Mesothelial cell of epicardium (in vitro differentiated cells): Measurements from ENCODE around the gene TRUB1. TPM values are rescaled to one million over a fixed set of nuclear protein-coding genes. Genes with fewer than 3 reads are reported as not detected.

Experiments used
- DNase-seq, 2 experiments: peaks; one replicate each; pipeline ENCODE4 v3.0.0; 2021; ENCODE audit warnings: low spot score in 2 of 2; ENCODE audit not compliant: unreplicated experiment in 2 of 2
- H3K27ac Mint-ChIP-seq: 2 replicates; pipeline ENCODE4 v1.8.0; 2021; ENCODE audit warnings: mixed read lengths
- H3K27me3 Mint-ChIP-seq: 2 replicates; pipeline ENCODE4 v1.8.0; 2021; ENCODE audit warnings: low read depth, mixed read lengths
- H3K36me3 Mint-ChIP-seq: 2 replicates; pipeline ENCODE4 v1.8.0; 2021; ENCODE audit warnings: mixed read lengths
- H3K4me1 Mint-ChIP-seq: 2 replicates; pipeline ENCODE4 v1.8.0; 2021; ENCODE audit warnings: mixed read lengths
- H3K4me3 Mint-ChIP-seq: 2 replicates; pipeline ENCODE4 v1.8.0; 2021; ENCODE audit warnings: mild to moderate bottlenecking, moderate library complexity, mixed read lengths
- H3K9me3 Mint-ChIP-seq: 2 replicates; pipeline ENCODE4 v1.8.0; 2021; ENCODE audit warnings: mixed read lengths
- CTCF ChIP-seq: fragments of 200-600 bp; sonication (generic); IDR thresholded peaks from one replicate; pipeline ENCODE4 v1.5.0; 2021; ENCODE audit warnings: antibody characterized with exemption; ENCODE audit not compliant: unreplicated experiment
- total RNA-seq: library from RNA; stranded (reverse); gene quantifications from 3 replicates; pipeline ENCODE4 v1.2.1, GENCODE V29; 2021

The TRUB1 gene
- total RNA-seq, 1 donor from 2014 or later = 23.6 TPM

DNA sequence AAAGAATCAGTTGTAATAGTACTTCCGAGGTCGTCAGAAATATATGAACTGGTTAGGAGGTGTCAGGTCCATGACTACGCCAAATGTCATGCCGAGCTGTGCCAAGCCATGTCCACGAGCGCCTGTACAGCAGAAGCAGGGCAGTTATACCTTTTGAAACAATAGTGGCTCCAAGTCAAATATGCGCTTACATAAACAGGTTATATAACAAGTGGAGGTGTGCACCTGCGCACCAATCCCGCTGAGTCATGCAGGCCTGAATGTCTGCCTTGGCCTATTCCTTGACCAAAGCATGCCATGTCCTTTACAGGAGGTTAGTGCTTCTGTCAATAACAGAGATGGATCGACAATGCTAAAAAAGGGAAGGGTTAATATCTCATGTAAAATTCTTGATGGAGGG, 21.3 kb upstream of the TRUB1 start:
- H3K27ac Mint-ChIP-seq = no peak overlapping the region
- no peak for TF ChIP-seq CTCF
- no peak for DNase-seq
- no peaks in the 10 kb centered on the region for H3K36me3 Mint-ChIP-seq
- no peaks in the 10 kb centered on the region for H3K27me3 Mint-ChIP-seq
- no peak overlapping the region for H3K4me3 Mint-ChIP-seq
- H3K9me3 Mint-ChIP-seq = no peaks in the 10 kb centered on the region
- peaks cover 44% of the 10 kb centered on the region for H3K4me1 Mint-ChIP-seq

- H3K4me3 Mint-ChIP-seq = no peak overlapping the region
- H3K36me3 Mint-ChIP-seq = no peaks in the 10 kb centered on the region
- no peaks in the 10 kb centered on the region for H3K9me3 Mint-ChIP-seq
- no peak overlapping the region for H3K27ac Mint-ChIP-seq
- no peaks in the 10 kb centered on the region for H3K27me3 Mint-ChIP-seq
- no peak for DNase-seq
- TF ChIP-seq CTCF = no peak
- H3K4me1 Mint-ChIP-seq = peaks cover 44% of the 10 kb centered on the region
Observed at GRCh38 chr10:114917459-114917858, 20.5 kb upstream of the TRUB1 start.

- H3K27ac Mint-ChIP-seq = no peak overlapping the region
- no peak overlapping the region for H3K4me3 Mint-ChIP-seq
- TF ChIP-seq CTCF = no peak
- H3K9me3 Mint-ChIP-seq = no peaks in the 10 kb centered on the region
- H3K27me3 Mint-ChIP-seq = no peaks in the 10 kb centered on the region
- DNase-seq = no peak
- peaks cover 49% of the 10 kb centered on the region for H3K4me1 Mint-ChIP-seq
- H3K36me3 Mint-ChIP-seq = no peaks in the 10 kb centered on the region
Observed at GRCh38 chr10:114917927-114918672, 19.9 kb upstream of the TRUB1 start.

DNA sequence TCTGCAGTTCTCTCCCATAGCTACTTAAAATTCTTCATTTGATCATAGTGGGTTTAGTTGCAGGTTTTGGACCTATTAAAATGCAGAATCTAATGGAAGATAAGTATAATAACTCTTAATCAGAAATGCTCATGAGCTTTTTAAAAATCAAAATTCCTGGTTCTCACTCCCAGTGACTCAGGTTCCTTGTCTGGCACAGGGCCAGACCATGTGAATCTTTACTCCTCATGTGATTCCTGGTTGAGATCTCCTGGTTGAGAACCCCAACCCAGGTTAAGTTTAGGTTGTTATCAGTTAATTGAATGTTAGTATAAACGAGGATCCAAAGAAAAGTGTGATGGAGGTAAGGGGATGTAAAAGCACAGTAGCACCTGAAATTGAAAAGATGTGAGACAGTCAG, 17.5 kb upstream of the TRUB1 start:
- no peak for DNase-seq
- H3K27ac Mint-ChIP-seq = peak overlapping the region; percentile 72
- peaks cover 41% of the 10 kb centered on the region for H3K4me1 Mint-ChIP-seq
- H3K36me3 Mint-ChIP-seq = peaks cover 1% of the 10 kb centered on the region
- H3K27me3 Mint-ChIP-seq = no peaks in the 10 kb centered on the region
- TF ChIP-seq CTCF = no peak
- no peak overlapping the region for H3K4me3 Mint-ChIP-seq
- H3K9me3 Mint-ChIP-seq = peaks cover 6% of the 10 kb centered on the region

- peaks cover 6% of the 10 kb centered on the region for H3K9me3 Mint-ChIP-seq
- H3K36me3 Mint-ChIP-seq = peaks cover 1% of the 10 kb centered on the region
- peaks cover 43% of the 10 kb centered on the region for H3K4me1 Mint-ChIP-seq
- H3K27ac Mint-ChIP-seq = peak overlapping the region; percentile 66
- H3K27me3 Mint-ChIP-seq = no peaks in the 10 kb centered on the region
- no peak for DNase-seq
- H3K4me3 Mint-ChIP-seq = no peak overlapping the region
- no peak for TF ChIP-seq CTCF
Observed at GRCh38 chr10:114922003-114922402, 16.0 kb upstream of the TRUB1 start.

DNA sequence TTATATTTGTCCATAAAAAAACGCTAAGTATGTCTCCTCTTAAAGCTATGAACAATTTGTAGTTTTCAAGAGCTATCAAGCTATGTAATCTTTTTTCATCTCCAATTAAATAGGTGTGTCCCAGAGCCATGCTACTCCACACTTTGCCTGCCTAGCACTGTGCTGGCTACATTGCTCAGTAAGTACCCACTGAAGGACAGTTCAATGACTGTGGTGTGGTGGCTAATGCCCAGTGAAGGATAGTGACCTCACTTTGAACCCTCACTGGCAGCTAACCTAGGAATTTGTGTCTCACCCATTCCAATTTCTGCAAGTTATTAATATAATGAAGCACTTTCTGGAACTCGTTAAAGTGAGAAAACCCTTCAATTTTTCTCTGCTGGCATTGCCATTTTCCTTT, 14.4 kb upstream of the TRUB1 start:
- peaks cover 6% of the 10 kb centered on the region for H3K9me3 Mint-ChIP-seq

More for the DNA sequence above, 14.4 kb upstream of the TRUB1 start:
- H3K27me3 Mint-ChIP-seq = no peaks in the 10 kb centered on the region
- H3K4me1 Mint-ChIP-seq = peaks cover 51% of the 10 kb centered on the region
- H3K36me3 Mint-ChIP-seq = peaks cover 1% of the 10 kb centered on the region
- H3K27ac Mint-ChIP-seq = no peak overlapping the region
- TF ChIP-seq CTCF = no peak
- no peak for DNase-seq
- H3K4me3 Mint-ChIP-seq = no peak overlapping the region
